Activated CD4-positive, alpha-beta T cell treated with anti-CD3 and anti-CD28 coated beads, Interleukin-2, amount 50 U/mL, for 24 hours (primary cell): ENCODE data around the gene QPRT.
"Not testable (repeated sequence)": the region's sequence is repeated elsewhere in the genome, so short reads cannot be mapped to it uniquely, and the experiment has no call there.

Experiments used
- DNase-seq, 2 donors: peaks; one replicate each; pipeline ENCODE4 v3.0.0-alpha.2; 2020; ENCODE audit warnings: low read depth in 1 of 2, low spot score in 1 of 2

The QPRT gene

GRCh38 chr16:29662000-29662728 lies 16.8 kb upstream of the QPRT start:
- no peak for DNase-seq

GRCh38 chr16:29662729-29663015 lies 16.3 kb upstream of the QPRT start:
- no peak for DNase-seq

GRCh38 chr16:29663016-29663806 lies 15.8 kb upstream of the QPRT start, which contains the start of gene SPN:
TSS of gene SPN (plus strand) at chr16:29663247. CDS start at chr16:29663729, 482 bp downstream.
- DNase-seq = peak; percentile 5 to 11

GRCh38 chr16:29663807-29664090 lies 15.2 kb upstream of the QPRT start:
- peak in 1 of 2 donors; percentile 11 for DNase-seq

- DNase-seq = peak; percentile 13 to 25
Observed at GRCh38 chr16:29664091-29664921, 14.7 kb upstream of the QPRT start.

GRCh38 chr16:29665294-29666077 lies 13.5 kb upstream of the QPRT start:
- DNase-seq = no peak

- not testable (repeated sequence) for DNase-seq
Observed at GRCh38 chr16:29667322-29667610, 11.7 kb upstream of the QPRT start.

- no peak for DNase-seq
Observed at GRCh38 chr16:29667755-29668154, 11.2 kb upstream of the QPRT start.

- no peak for DNase-seq
Observed at GRCh38 chr16:29668267-29668666, 10.7 kb upstream of the QPRT start.

- DNase-seq = no peak
Observed at GRCh38 chr16:29673501-29673900, 5.5 kb upstream of the QPRT start.

- DNase-seq = no peak
Observed at GRCh38 chr16:29674188-29674587, 4.8 kb upstream of the QPRT start.

GRCh38 chr16:29675811-29676643 lies 3.0 kb upstream of the QPRT start:
- no peak for DNase-seq

GRCh38 chr16:29676989-29677785 lies 1.8 kb upstream of the QPRT start:
- DNase-seq = no peak

- no peak for DNase-seq
Observed at GRCh38 chr16:29680180-29680598, 1.2 kb downstream of the QPRT start.

GRCh38 chr16:29683543-29684090 lies 4.6 kb downstream of the QPRT start:
- no peak for DNase-seq

GRCh38 chr16:29684679-29685078 lies 5.7 kb downstream of the QPRT start:
- no peak for DNase-seq

GRCh38 chr16:29686740-29687332 lies 7.9 kb downstream of the QPRT start:
- no peak for DNase-seq

- DNase-seq = no peak
Observed at GRCh38 chr16:29687755-29688154, 8.8 kb downstream of the QPRT start.

GRCh38 chr16:29688172-29688571 lies 9.2 kb downstream of the QPRT start:
- no peak for DNase-seq
